AG08395 (cell line): ENCODE data around the gene TAF5.
"Not testable (repeated sequence)": the region's sequence is repeated elsewhere in the genome, so short reads cannot be mapped to it uniquely, and the experiment has no call there.

Source experiments
- DNase-seq: peaks from one replicate; pipeline ENCODE4 v3.0.0; 2012; ENCODE audit warnings: mixed read lengths, low spot score

Gene TAF5

GRCh38 chr10:103413564-103413963, 45.8 kb downstream of the TAF5 start:
- DNase-seq: no peak

GRCh38 chr10:103415581-103415980, 47.8 kb downstream of the TAF5 start:
- no peak for DNase-seq

- DNase-seq: peak; percentile 73
These were observed 48.8 kb downstream of the TAF5 start for GRCh38 chr10:103416436-103417147.

GRCh38 chr10:103417148-103417469, 49.3 kb downstream of the TAF5 start:
- not testable (repeated sequence) for DNase-seq

GRCh38 chr10:103417601-103418000, 49.8 kb downstream of the TAF5 start:
- DNase-seq: no peak

- no peak for DNase-seq
These were observed 51.3 kb downstream of the TAF5 start for GRCh38 chr10:103419101-103419500.

- DNase-seq: no peak
These were observed 56.0 kb downstream of the TAF5 start for GRCh38 chr10:103423748-103424147.

- DNase-seq: no peak
These were observed 60.1 kb downstream of the TAF5 start for GRCh38 chr10:103427866-103428265.

- DNase-seq: no peak
These were observed 61.3 kb downstream of the TAF5 start for GRCh38 chr10:103428989-103429643.

GRCh38 chr10:103429647-103430046, 61.9 kb downstream of the TAF5 start:
- no peak for DNase-seq

- no peak for DNase-seq
These were observed 64.1 kb downstream of the TAF5 start for GRCh38 chr10:103431902-103432301.

- DNase-seq: no peak
These were observed 66.1 kb downstream of the TAF5 start for GRCh38 chr10:103433858-103434257.
